Measurements from ENCODE around the gene TMEM41A.
"Not testable (repeated sequence)": the region's sequence is repeated elsewhere in the genome, so short reads cannot be mapped to it uniquely, and the experiment has no call there.

Gene TMEM41A

GRCh38 chr3:185511711-185512110, 12.9 kb upstream of the TMEM41A start:
- H3K36me3 Mint-ChIP-seq: no peaks in the 10 kb centered on the region
- H3K27ac Mint-ChIP-seq: no peak overlapping the region
- H3K4me3 Mint-ChIP-seq: no peak overlapping the region
- H3K4me1 Mint-ChIP-seq: no peaks in the 10 kb centered on the region
- no peak for ATAC-seq (ENCODE audit: low read depth)
- no peaks in the 10 kb centered on the region for H3K9me3 Mint-ChIP-seq
- H3K27me3 Mint-ChIP-seq: no peaks in the 10 kb centered on the region
- DNase-seq (ENCODE audit: low spot score in 2 of 2): no peak

GRCh38 chr3:185508335-185508991, 9.6 kb upstream of the TMEM41A start:
- H3K4me1 Mint-ChIP-seq: no peaks in the 10 kb centered on the region
- H3K27me3 Mint-ChIP-seq: peaks cover 3% of the 10 kb centered on the region
- ATAC-seq (ENCODE audit: low read depth) (no peak), DNase-seq (ENCODE audit: low spot score in 2 of 2) (no peak)
- H3K36me3 Mint-ChIP-seq: no peaks in the 10 kb centered on the region
- no peaks in the 10 kb centered on the region for H3K9me3 Mint-ChIP-seq
- H3K4me3 Mint-ChIP-seq: no peak overlapping the region
- no peak overlapping the region for H3K27ac Mint-ChIP-seq

- DNase-seq (ENCODE audit: low spot score in 2 of 2): no peak
- no peak overlapping the region for H3K4me3 Mint-ChIP-seq
- ATAC-seq (ENCODE audit: low read depth): no peak
Measured at GRCh38 chr3:185507883-185508282, 9.0 kb upstream of the TMEM41A start.

GRCh38 chr3:185504636-185505035, 5.8 kb upstream of the TMEM41A start:
- no peaks in the 10 kb centered on the region for H3K9me3 Mint-ChIP-seq
- H3K27me3 Mint-ChIP-seq: peaks cover 5% of the 10 kb centered on the region
- DNase-seq (ENCODE audit: low spot score in 2 of 2): no peak
- H3K27ac Mint-ChIP-seq: no peak overlapping the region
- no peaks in the 10 kb centered on the region for H3K36me3 Mint-ChIP-seq
- H3K4me1 Mint-ChIP-seq: no peaks in the 10 kb centered on the region
- H3K4me3 Mint-ChIP-seq: no peak overlapping the region
- ATAC-seq (ENCODE audit: low read depth): no peak

More at GRCh38 chr3:185507883-185508282, 9.0 kb upstream of the TMEM41A start:
- no peaks in the 10 kb centered on the region for H3K9me3 Mint-ChIP-seq
- H3K4me1 Mint-ChIP-seq: no peaks in the 10 kb centered on the region
- H3K36me3 Mint-ChIP-seq: no peaks in the 10 kb centered on the region
- peaks cover 5% of the 10 kb centered on the region for H3K27me3 Mint-ChIP-seq
- no peak overlapping the region for H3K27ac Mint-ChIP-seq

- no peak for ATAC-seq (ENCODE audit: low read depth)
- H3K4me1 Mint-ChIP-seq: peaks cover 2% of the 10 kb centered on the region
- H3K36me3 Mint-ChIP-seq: no peaks in the 10 kb centered on the region
- H3K4me3 Mint-ChIP-seq: no peak overlapping the region
- H3K27me3 Mint-ChIP-seq: peaks cover 5% of the 10 kb centered on the region
- H3K27ac Mint-ChIP-seq: no peak overlapping the region
- no peak for DNase-seq (ENCODE audit: low spot score in 2 of 2)
- H3K9me3 Mint-ChIP-seq: no peaks in the 10 kb centered on the region
Measured at GRCh38 chr3:185503521-185503920, 4.7 kb upstream of the TMEM41A start.

GRCh38 chr3:185502987-185503386, 4.2 kb upstream of the TMEM41A start:
- no peaks in the 10 kb centered on the region for H3K36me3 Mint-ChIP-seq
- H3K27me3 Mint-ChIP-seq: peaks cover 5% of the 10 kb centered on the region
- H3K9me3 Mint-ChIP-seq: no peaks in the 10 kb centered on the region
- DNase-seq (ENCODE audit: low spot score in 2 of 2) (no peak), ATAC-seq (ENCODE audit: low read depth) (no peak)
- H3K4me1 Mint-ChIP-seq: peaks cover 2% of the 10 kb centered on the region
- H3K27ac Mint-ChIP-seq: no peak overlapping the region
- H3K4me3 Mint-ChIP-seq: no peak overlapping the region

- Mint-ChIP-seq H3K27me3 (no peaks in the 10 kb centered on the region), H3K4me3 (no peak overlapping the region), H3K4me1 (no peaks in the 10 kb centered on the region), H3K27ac (no peak overlapping the region), H3K9me3 (no peaks in the 10 kb centered on the region), H3K36me3 (peaks cover 31% of the 10 kb centered on the region)
- DNase-seq (ENCODE audit: low spot score in 2 of 2): no peak
- no peak for ATAC-seq (ENCODE audit: low read depth)
Measured at GRCh38 chr3:185490241-185490640, 8.6 kb downstream of the TMEM41A start.

- no peak for ATAC-seq (ENCODE audit: low read depth)
- no peak overlapping the region for H3K27ac Mint-ChIP-seq
Measured at GRCh38 chr3:185489462-185489861, 9.4 kb downstream of the TMEM41A start.

GRCh38 chr3:185488465-185488864, 10.4 kb downstream of the TMEM41A start:
- no peak overlapping the region for H3K4me3 Mint-ChIP-seq
- H3K27me3 Mint-ChIP-seq: no peaks in the 10 kb centered on the region
- no peaks in the 10 kb centered on the region for H3K9me3 Mint-ChIP-seq
- peaks cover 25% of the 10 kb centered on the region for H3K36me3 Mint-ChIP-seq
- no peak for ATAC-seq (ENCODE audit: low read depth)
- H3K27ac Mint-ChIP-seq: no peak overlapping the region
- H3K4me1 Mint-ChIP-seq: peaks cover under 1% of the 10 kb centered on the region
- DNase-seq (ENCODE audit: low spot score in 2 of 2): no peak

More at GRCh38 chr3:185489462-185489861, 9.4 kb downstream of the TMEM41A start:
- no peak for DNase-seq (ENCODE audit: low spot score in 2 of 2)
- no peaks in the 10 kb centered on the region for H3K27me3 Mint-ChIP-seq
- H3K4me3 Mint-ChIP-seq: no peak overlapping the region
- peaks cover 29% of the 10 kb centered on the region for H3K36me3 Mint-ChIP-seq
- H3K4me1 Mint-ChIP-seq: no peaks in the 10 kb centered on the region
- no peaks in the 10 kb centered on the region for H3K9me3 Mint-ChIP-seq

GRCh38 chr3:185486394-185486793, 12.4 kb downstream of the TMEM41A start:
- Mint-ChIP-seq H3K27ac (no peak overlapping the region), H3K27me3 (no peaks in the 10 kb centered on the region), H3K9me3 (no peaks in the 10 kb centered on the region), H3K36me3 (peaks cover 35% of the 10 kb centered on the region), H3K4me1 (peaks cover 4% of the 10 kb centered on the region), H3K4me3 (no peak overlapping the region)
- no peak for DNase-seq (ENCODE audit: low spot score in 2 of 2)
- ATAC-seq (ENCODE audit: low read depth): no peak

GRCh38 chr3:185484296-185484695, 14.5 kb downstream of the TMEM41A start:
- no peak overlapping the region for H3K4me3 Mint-ChIP-seq
- H3K27ac Mint-ChIP-seq: no peak overlapping the region
- ATAC-seq (ENCODE audit: low read depth): no peak
- peaks cover 33% of the 10 kb centered on the region for H3K36me3 Mint-ChIP-seq
- no peak for DNase-seq (ENCODE audit: low spot score in 2 of 2)
- H3K4me1 Mint-ChIP-seq: peaks cover 4% of the 10 kb centered on the region
- H3K27me3 Mint-ChIP-seq: no peaks in the 10 kb centered on the region
- no peaks in the 10 kb centered on the region for H3K9me3 Mint-ChIP-seq

- no peaks in the 10 kb centered on the region for H3K9me3 Mint-ChIP-seq
- peaks cover 37% of the 10 kb centered on the region for H3K36me3 Mint-ChIP-seq
- H3K4me1 Mint-ChIP-seq: peaks cover 4% of the 10 kb centered on the region
- DNase-seq (ENCODE audit: low spot score in 2 of 2) (no peak), ATAC-seq (ENCODE audit: low read depth) (no peak)
- no peak overlapping the region for H3K4me3 Mint-ChIP-seq
- H3K27ac Mint-ChIP-seq: no peak overlapping the region
- H3K27me3 Mint-ChIP-seq: no peaks in the 10 kb centered on the region
Measured at GRCh38 chr3:185479373-185479945, 19.4 kb downstream of the TMEM41A start.

- H3K27me3 Mint-ChIP-seq: no peaks in the 10 kb centered on the region
Measured at GRCh38 chr3:185477316-185477715, 21.5 kb downstream of the TMEM41A start.

GRCh38 chr3:185474922-185475321, 23.9 kb downstream of the TMEM41A start:
- H3K4me1 Mint-ChIP-seq; ATAC-seq (ENCODE audit: low read depth); DNase-seq (ENCODE audit: low spot score in 2 of 2); H3K9me3 Mint-ChIP-seq; H3K4me3 Mint-ChIP-seq; H3K27me3 Mint-ChIP-seq; H3K27ac Mint-ChIP-seq: not testable (repeated sequence)
- H3K36me3 Mint-ChIP-seq: peaks cover 21% of the 10 kb centered on the region

More at GRCh38 chr3:185477316-185477715, 21.5 kb downstream of the TMEM41A start:
- H3K4me3 Mint-ChIP-seq: no peak overlapping the region
- H3K9me3 Mint-ChIP-seq: no peaks in the 10 kb centered on the region
- peaks cover 34% of the 10 kb centered on the region for H3K36me3 Mint-ChIP-seq
- H3K27ac Mint-ChIP-seq: no peak overlapping the region
- ATAC-seq (ENCODE audit: low read depth) (no peak), DNase-seq (ENCODE audit: low spot score in 2 of 2) (no peak)
- H3K4me1 Mint-ChIP-seq: no peaks in the 10 kb centered on the region

- no peaks in the 10 kb centered on the region for H3K27me3 Mint-ChIP-seq
- H3K27ac Mint-ChIP-seq: no peak overlapping the region
- peaks cover 21% of the 10 kb centered on the region for H3K36me3 Mint-ChIP-seq
- no peak for ATAC-seq (ENCODE audit: low read depth)
- no peaks in the 10 kb centered on the region for H3K4me1 Mint-ChIP-seq
- H3K4me3 Mint-ChIP-seq: no peak overlapping the region
- no peaks in the 10 kb centered on the region for H3K9me3 Mint-ChIP-seq
- DNase-seq (ENCODE audit: low spot score in 2 of 2): no peak
Measured at GRCh38 chr3:185473290-185473815, 25.5 kb downstream of the TMEM41A start.
